Measurements from ENCODE around the gene BSND.

The BSND gene

GRCh38 chr1:55051621-55052020 is 52.9 kb downstream of the BSND start:
- H3K4me3 ChIP-seq (ENCODE audit: low read length) = no peak overlapping the region
- no peaks in the 10 kb centered on the region for H4K20me1 ChIP-seq (ENCODE audit: insufficient read depth, low read length)
- no peak overlapping the region for H3K4me2 ChIP-seq (ENCODE audit: low read depth, low read length)
- no peaks in the 10 kb centered on the region for H3K79me2 ChIP-seq (ENCODE audit: low read length)
- H2AFZ ChIP-seq (ENCODE audit: low read length) = no peak overlapping the region
- no peak for DNase-seq
- H3K9ac ChIP-seq (ENCODE audit: low read length) = no peak overlapping the region
- no peaks in the 10 kb centered on the region for H3K9me3 ChIP-seq (replicated peaks; ENCODE audit: insufficient read depth, low read length)
- no peak overlapping the region for H3K27ac ChIP-seq (ENCODE audit: low read length)
- no peaks in the 10 kb centered on the region for H3K9me2 ChIP-seq (replicated peaks; ENCODE audit: insufficient read depth, low read length)
- TF ChIP-seq EZH2 (optimal IDR thresholded peaks at IDR 0.05; ENCODE audit: low read depth, low read length) = no peak
- no peak for TF ChIP-seq CTCF (IDR thresholded peaks at IDR 0.05; ENCODE audit: low read length)
- no peak for TF ChIP-seq EZH2phosphoT487 (IDR thresholded peaks at IDR 0.05; ENCODE audit: low read length)
- no peaks in the 10 kb centered on the region for H3K36me3 ChIP-seq (replicated peaks; ENCODE audit: insufficient read depth, low read length)
- H3F3A ChIP-seq (ENCODE audit: insufficient read depth, low read length) = no peaks in the 10 kb centered on the region
- H3K27me3 ChIP-seq (replicated peaks; ENCODE audit: insufficient read depth, low read length) = no peaks in the 10 kb centered on the region
- no peaks in the 10 kb centered on the region for H3K4me1 ChIP-seq (ENCODE audit: low read length)

- no peak overlapping the region for H3K9ac ChIP-seq (ENCODE audit: low read length)
- H3F3A ChIP-seq (ENCODE audit: insufficient read depth, low read length) = no peaks in the 10 kb centered on the region
- no peak for DNase-seq
- no peaks in the 10 kb centered on the region for H3K27me3 ChIP-seq (replicated peaks; ENCODE audit: insufficient read depth, low read length)
- no peaks in the 10 kb centered on the region for H3K79me2 ChIP-seq (ENCODE audit: low read length)
- TF ChIP-seq EZH2phosphoT487 (IDR thresholded peaks at IDR 0.05; ENCODE audit: low read length) (no peak), CTCF (IDR thresholded peaks at IDR 0.05; ENCODE audit: low read length) (no peak), EZH2 (optimal IDR thresholded peaks at IDR 0.05; ENCODE audit: low read depth, low read length) (no peak)
- H2AFZ ChIP-seq (ENCODE audit: low read length) = no peak overlapping the region
- H3K36me3 ChIP-seq (replicated peaks; ENCODE audit: insufficient read depth, low read length) = no peaks in the 10 kb centered on the region
- no peak overlapping the region for H3K4me3 ChIP-seq (ENCODE audit: low read length)
- no peaks in the 10 kb centered on the region for H4K20me1 ChIP-seq (ENCODE audit: insufficient read depth, low read length)
- H3K27ac ChIP-seq (ENCODE audit: low read length) = no peak overlapping the region
- no peak overlapping the region for H3K4me2 ChIP-seq (ENCODE audit: low read depth, low read length)
- no peaks in the 10 kb centered on the region for H3K9me3 ChIP-seq (replicated peaks; ENCODE audit: insufficient read depth, low read length)
- no peaks in the 10 kb centered on the region for H3K4me1 ChIP-seq (ENCODE audit: low read length)
- no peaks in the 10 kb centered on the region for H3K9me2 ChIP-seq (replicated peaks; ENCODE audit: insufficient read depth, low read length)
Observed at GRCh38 chr1:55052221-55053142, 53.7 kb downstream of the BSND start.

GRCh38 chr1:55053265-55053954 is 54.7 kb downstream of the BSND start:
- Histone ChIP-seq H3K36me3 (replicated peaks; ENCODE audit: insufficient read depth, low read length) (no peaks in the 10 kb centered on the region), H3K27ac (ENCODE audit: low read length) (no peak overlapping the region), H3K79me2 (ENCODE audit: low read length) (no peaks in the 10 kb centered on the region), H2AFZ (ENCODE audit: low read length) (no peak overlapping the region), H3F3A (ENCODE audit: insufficient read depth, low read length) (no peaks in the 10 kb centered on the region), H3K27me3 (replicated peaks; ENCODE audit: insufficient read depth, low read length) (no peaks in the 10 kb centered on the region), H3K9me2 (replicated peaks; ENCODE audit: insufficient read depth, low read length) (no peaks in the 10 kb centered on the region), H3K9ac (ENCODE audit: low read length) (no peak overlapping the region), H4K20me1 (ENCODE audit: insufficient read depth, low read length) (no peaks in the 10 kb centered on the region), H3K4me1 (ENCODE audit: low read length) (no peaks in the 10 kb centered on the region), H3K9me3 (replicated peaks; ENCODE audit: insufficient read depth, low read length) (no peaks in the 10 kb centered on the region), H3K4me3 (ENCODE audit: low read length) (no peak overlapping the region), H3K4me2 (ENCODE audit: low read depth, low read length) (no peak overlapping the region)
- TF ChIP-seq EZH2phosphoT487 (IDR thresholded peaks at IDR 0.05; ENCODE audit: low read length) = no peak
- TF ChIP-seq EZH2 (optimal IDR thresholded peaks at IDR 0.05; ENCODE audit: low read depth, low read length) = no peak
- no peak for TF ChIP-seq CTCF (IDR thresholded peaks at IDR 0.05; ENCODE audit: low read length)
- no peak for DNase-seq
